Measurements from ENCODE around the gene PPWD1.
A peak's percentile ranks its signal among the peaks of the same experiment; 100 is the strongest.
"Not testable (repeated sequence)": the region's sequence is repeated elsewhere in the genome, so short reads cannot be mapped to it uniquely, and the experiment has no call there.

The PPWD1 gene

GRCh38 chr5:65562731-65563701 lies at the start of gene PPWD1, which contains the start of gene CENPK:
TSS of gene PPWD1 (plus strand) at chr5:65563296. CDS start at chr5:65563311, 15 bp downstream.
TSS of gene CENPK (minus strand) at chr5:65563168. CDS start at chr5:65554907, 8,261 bp downstream.
- peak; percentile 87 for DNase-seq (ENCODE audit: low read depth)

- DNase-seq (ENCODE audit: low read depth): no peak
Measured at GRCh38 chr5:65525726-65526125, 37.4 kb upstream of the PPWD1 start.

DNA sequence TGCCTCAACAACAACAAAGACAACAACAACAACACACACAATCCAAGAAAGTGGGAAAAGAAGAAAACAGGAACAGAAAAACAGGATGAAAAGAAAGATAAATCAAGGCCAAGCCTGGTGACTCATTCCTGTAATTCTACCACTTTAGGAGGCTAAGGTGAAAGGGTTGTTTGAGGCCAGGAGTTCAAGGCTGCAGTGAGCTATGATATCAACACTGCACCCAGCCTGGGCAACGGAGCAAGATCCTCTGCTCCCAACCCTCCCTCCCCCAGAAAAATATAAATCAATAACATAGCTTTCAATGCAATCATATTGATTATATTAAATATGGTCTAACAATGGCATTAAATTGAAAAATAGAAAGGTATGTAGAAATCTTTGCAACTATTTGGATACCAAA lies 32.2 kb upstream of the PPWD1 start:
- no peak for DNase-seq (ENCODE audit: low read depth)

- DNase-seq (ENCODE audit: low read depth): no peak
Measured at GRCh38 chr5:65535529-65535987, 27.5 kb upstream of the PPWD1 start.

GRCh38 chr5:65539827-65540226 lies 23.3 kb upstream of the PPWD1 start:
- DNase-seq (ENCODE audit: low read depth): no peak

GRCh38 chr5:65544473-65544872 lies 18.6 kb upstream of the PPWD1 start:
- no peak for DNase-seq (ENCODE audit: low read depth)

GRCh38 chr5:65546141-65546540 lies 17.0 kb upstream of the PPWD1 start:
- DNase-seq (ENCODE audit: low read depth): no peak

- DNase-seq (ENCODE audit: low read depth): no peak
Measured at GRCh38 chr5:65548281-65548680, 14.8 kb upstream of the PPWD1 start.

- DNase-seq (ENCODE audit: low read depth): no peak
Measured at GRCh38 chr5:65553941-65554340, 9.2 kb upstream of the PPWD1 start.

- DNase-seq (ENCODE audit: low read depth): no peak
Measured at GRCh38 chr5:65555287-65555686, 7.8 kb upstream of the PPWD1 start.

GRCh38 chr5:65556181-65556580 lies 6.9 kb upstream of the PPWD1 start:
- DNase-seq (ENCODE audit: low read depth): no peak

- DNase-seq (ENCODE audit: low read depth): no peak
Measured at GRCh38 chr5:65556718-65557117, 6.4 kb upstream of the PPWD1 start.

GRCh38 chr5:65563777-65564176 lies 681 bp downstream of the PPWD1 start:
- DNase-seq (ENCODE audit: low read depth): no peak

GRCh38 chr5:65566505-65566904 lies 3.4 kb downstream of the PPWD1 start:
- no peak for DNase-seq (ENCODE audit: low read depth)

GRCh38 chr5:65570598-65571226 lies 7.6 kb downstream of the PPWD1 start:
- DNase-seq (ENCODE audit: low read depth): no peak

DNA sequence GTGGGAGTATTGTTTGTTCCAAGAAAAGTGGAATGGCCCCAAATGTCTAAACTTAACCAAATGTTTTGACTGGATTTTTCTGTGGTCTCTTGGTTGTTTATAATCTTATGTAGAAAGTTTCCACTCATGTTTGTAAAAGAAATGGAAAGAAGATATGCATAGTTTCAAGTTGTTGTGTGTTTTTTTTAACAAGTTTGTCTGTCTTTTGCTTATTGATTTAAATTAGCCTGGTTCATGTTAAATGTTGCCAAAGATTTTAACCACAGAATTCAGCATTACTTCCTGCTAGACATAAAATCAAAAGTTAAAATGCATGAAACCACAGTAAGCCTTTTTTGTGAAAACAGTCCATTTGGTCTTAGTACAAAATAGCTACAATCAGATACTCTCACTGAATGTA lies 14.0 kb downstream of the PPWD1 start:
- no peak for DNase-seq (ENCODE audit: low read depth)

- DNase-seq (ENCODE audit: low read depth): no peak
Measured at GRCh38 chr5:65588694-65589093, 25.6 kb downstream of the PPWD1 start.

GRCh38 chr5:65601761-65602160 lies 38.7 kb downstream of the PPWD1 start:
- DNase-seq (ENCODE audit: low read depth): not testable (repeated sequence)

GRCh38 chr5:65611524-65611923 lies 48.4 kb downstream of the PPWD1 start:
- no peak for DNase-seq (ENCODE audit: low read depth)

DNA sequence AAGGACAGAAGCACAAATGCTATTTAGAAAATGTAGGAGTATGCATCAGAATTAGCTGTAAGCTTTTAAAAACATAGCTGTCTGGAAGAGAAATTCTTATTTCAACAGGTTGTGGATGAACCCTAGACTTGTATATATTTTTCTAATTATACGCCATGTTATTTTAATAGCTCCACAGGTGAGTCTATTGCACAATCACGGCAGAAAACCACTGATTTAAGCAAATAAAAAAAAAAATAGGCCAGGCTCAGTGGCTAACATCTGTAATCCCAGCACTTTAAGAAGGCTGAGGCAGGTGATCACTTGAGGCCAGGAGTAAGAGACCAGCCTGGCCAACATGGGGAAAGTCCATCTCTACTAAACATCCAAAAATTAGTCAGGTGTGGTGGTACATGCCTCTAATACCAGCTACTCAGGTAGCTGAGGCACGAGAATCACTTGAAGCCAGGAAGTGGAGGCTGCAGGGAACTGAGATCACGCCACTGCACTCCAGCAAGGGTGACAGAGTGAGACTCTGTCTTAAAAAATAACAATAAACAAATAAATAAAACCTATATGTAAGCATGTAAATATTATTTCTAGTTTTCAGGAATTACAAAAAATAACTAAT lies 49.3 kb downstream of the PPWD1 start:
- DNase-seq (ENCODE audit: low read depth): no peak

- no peak for DNase-seq (ENCODE audit: low read depth)
Measured at GRCh38 chr5:65620021-65620420, 56.9 kb downstream of the PPWD1 start.

DNA sequence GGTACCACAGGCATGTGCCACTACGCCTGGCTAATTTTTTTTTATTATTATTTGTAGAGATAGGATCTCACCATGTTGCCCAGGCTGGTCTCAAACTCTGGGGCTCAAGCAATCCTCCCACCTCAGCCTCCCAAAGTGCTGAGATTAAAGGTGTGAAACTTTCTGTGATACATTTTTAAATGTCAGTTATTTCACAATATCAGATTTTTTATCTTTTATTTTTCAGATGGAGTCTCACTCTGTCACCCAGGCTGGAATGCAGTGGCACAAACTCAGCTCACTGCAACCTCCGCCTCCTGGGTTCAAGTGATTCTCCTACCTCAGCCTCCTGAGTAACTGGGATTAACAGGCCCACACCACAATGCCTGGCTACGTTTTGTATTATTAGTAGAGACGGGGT lies 58.9 kb downstream of the PPWD1 start:
- DNase-seq (ENCODE audit: low read depth): not testable (repeated sequence)

DNA sequence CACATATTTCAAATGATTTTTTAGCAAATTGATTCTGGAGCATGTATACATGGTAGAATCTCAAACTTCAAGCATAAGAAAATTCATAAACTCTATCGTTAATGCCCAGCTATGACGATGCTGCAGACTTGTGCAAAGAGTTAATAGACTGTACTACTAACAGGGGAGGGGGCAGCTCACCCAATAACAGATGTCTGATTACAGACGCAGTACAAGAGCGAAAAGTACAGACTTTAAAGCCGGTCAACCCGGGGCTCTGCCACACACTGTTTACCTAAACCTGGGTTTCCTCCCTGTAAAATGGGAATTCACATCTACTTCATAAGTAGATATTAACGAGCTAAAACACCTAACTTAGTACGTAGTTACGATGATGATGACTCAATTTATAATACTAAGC lies 60.4 kb downstream of the PPWD1 start:
- no peak for DNase-seq (ENCODE audit: low read depth)

All from GM04504 (cell line).